Karpas-422 (cell line): ENCODE results near the gene SPDEF. TPM values are rescaled to one million over a fixed set of nuclear protein-coding genes. Genes with fewer than 3 reads are reported as not detected.

Experiments
- DNase-seq: peaks from one replicate; pipeline ENCODE4 v3.0.0-alpha.2; 2015
- H2AFZ ChIP-seq: fragments of 200-600 bp; sonication (generic); 2 replicates; pipeline ENCODE4 v1.6.1; 2014; ENCODE audit warnings: antibody characterized with exemption, low read length, mixed read lengths
- H3K27ac ChIP-seq: fragments of 200-600 bp; sonication (generic); 2 replicates; pipeline ENCODE4 v1.5.1; 2014; ENCODE audit warnings: mild to moderate bottlenecking, low read length, moderate library complexity
- H3K27me3 ChIP-seq: fragments of 200-600 bp; sonication (generic); 2 replicates; pipeline ENCODE4 v1.6.1; 2014; ENCODE audit warnings: low read length, mixed read lengths
- H3K36me3 ChIP-seq: fragments of 200-600 bp; sonication (generic); 2 replicates; pipeline ENCODE4 v1.6.1; 2014; ENCODE audit warnings: low read length, mixed read lengths; ENCODE audit not compliant: insufficient read depth
- H3K4me1 ChIP-seq: fragments of 200-600 bp; sonication (generic); 2 replicates; pipeline ENCODE4 v1.6.1; 2014; ENCODE audit warnings: mild to moderate bottlenecking, low read length, mixed read lengths
- H3K4me2 ChIP-seq: fragments of 200-600 bp; sonication (generic); 2 replicates; pipeline ENCODE4 v1.6.1; 2014; ENCODE audit warnings: low read length, low read depth, mild to moderate bottlenecking; ENCODE audit not compliant: poor library complexity, severe bottlenecking
- H3K4me3 ChIP-seq: fragments of 200-600 bp; sonication (generic); 2 replicates; pipeline ENCODE4 v1.5.1; 2014; ENCODE audit warnings: mild to moderate bottlenecking, antibody characterized with exemption, low read length, mixed read lengths
- H3K79me2 ChIP-seq: fragments of 200-600 bp; sonication (generic); 2 replicates; pipeline ENCODE4 v1.6.1; 2014; ENCODE audit warnings: mild to moderate bottlenecking, low read length, mixed read lengths
- H3K9ac ChIP-seq: fragments of 200-600 bp; sonication (generic); 2 replicates; pipeline ENCODE4 v1.6.0; 2014; ENCODE audit warnings: low read length
- H3K9me2 ChIP-seq: fragments of 200-600 bp; sonication (generic), shearing (Covaris generic); replicated peaks from 2 replicates; pipeline ENCODE4 v1.6.0; 2014; ENCODE audit warnings: mild to moderate bottlenecking, low read length, moderate library complexity; ENCODE audit not compliant: insufficient read depth
- H3K9me3 ChIP-seq: fragments of 300-700, 200-600 bp; sonication (generic); 2 replicates; pipeline ENCODE4 v1.6.1; 2014; ENCODE audit warnings: low read length, mixed read lengths
- H4K20me1 ChIP-seq: fragments of 200-600 bp; sonication (generic); 2 replicates; pipeline ENCODE4 v1.6.1; 2014; ENCODE audit warnings: mild to moderate bottlenecking, antibody characterized with exemption, low read length, low read depth; ENCODE audit not compliant: insufficient read depth
- total RNA-seq: library from RNA; depleted of rRNA; stranded (reverse); fragments of >200 nt; shearing (Covaris generic); gene quantifications from 2 replicates; pipeline ENCODE4 v1.2.3, GENCODE V29; 2014; ENCODE audit warnings: low replicate concordance

The SPDEF gene
- total RNA-seq, 1 experiment from 2014 or later, result not detected

- H3K4me1 ChIP-seq, result no peaks in the 10 kb centered on the region
- H3K27me3 ChIP-seq, result no peaks in the 10 kb centered on the region
- DNase-seq, result no peak
- H3K9me3 ChIP-seq, result no peaks in the 10 kb centered on the region
- H3K36me3 ChIP-seq, result no peaks in the 10 kb centered on the region
- H2AFZ ChIP-seq, result no peak overlapping the region
- H3K4me2 ChIP-seq, result no peak overlapping the region
- H3K27ac ChIP-seq, result no peak overlapping the region
- no peak overlapping the region for H3K9ac ChIP-seq
- no peak overlapping the region for H3K4me3 ChIP-seq
- no peaks in the 10 kb centered on the region for H3K9me2 ChIP-seq
- H4K20me1 ChIP-seq, result peaks cover 4% of the 10 kb centered on the region; the same call in 1 of the 2 replicates
- H3K79me2 ChIP-seq, result no peaks in the 10 kb centered on the region
Measured at GRCh38 chr6:34580707-34581560, 24.8 kb upstream of the SPDEF start.

- no peaks in the 10 kb centered on the region for H3K9me3 ChIP-seq
- H3K27ac ChIP-seq, result no peak overlapping the region
- H3K4me1 ChIP-seq, result no peaks in the 10 kb centered on the region
- no peak overlapping the region for H2AFZ ChIP-seq
- no peak overlapping the region for H3K9ac ChIP-seq
- peaks cover 4% of the 10 kb centered on the region; the same call in 1 of the 2 replicates for H4K20me1 ChIP-seq
- no peak for DNase-seq
- no peaks in the 10 kb centered on the region for H3K9me2 ChIP-seq
- H3K79me2 ChIP-seq, result no peaks in the 10 kb centered on the region
- no peak overlapping the region for H3K4me3 ChIP-seq
- H3K36me3 ChIP-seq, result no peaks in the 10 kb centered on the region
- H3K27me3 ChIP-seq, result no peaks in the 10 kb centered on the region
- no peak overlapping the region for H3K4me2 ChIP-seq
Measured at GRCh38 chr6:34578445-34579262, 22.5 kb upstream of the SPDEF start.

- Histone ChIP-seq H3K79me2 (no peaks in the 10 kb centered on the region), H3K9ac (no peak overlapping the region), H3K4me2 (no peak overlapping the region), H3K27ac (no peak overlapping the region), H3K36me3 (no peaks in the 10 kb centered on the region), H3K9me3 (no peaks in the 10 kb centered on the region), H3K9me2 (no peaks in the 10 kb centered on the region), H3K27me3 (no peaks in the 10 kb centered on the region), H3K4me3 (no peak overlapping the region), H2AFZ (no peak overlapping the region), H4K20me1 (peaks cover 4% of the 10 kb centered on the region; the same call in 1 of the 2 replicates), H3K4me1 (no peaks in the 10 kb centered on the region)
- no peak for DNase-seq
Measured at GRCh38 chr6:34576286-34576955, 20.3 kb upstream of the SPDEF start.

GRCh38 chr6:34575326-34575725 lies 19.2 kb upstream of the SPDEF start:
- H3K27me3 ChIP-seq, result no peaks in the 10 kb centered on the region
- no peak overlapping the region for H3K27ac ChIP-seq
- no peaks in the 10 kb centered on the region for H3K9me2 ChIP-seq
- no peak overlapping the region for H3K9ac ChIP-seq
- H3K36me3 ChIP-seq, result no peaks in the 10 kb centered on the region
- no peak overlapping the region for H3K4me2 ChIP-seq
- no peaks in the 10 kb centered on the region; the same call in 1 of the 2 replicates for H4K20me1 ChIP-seq
- DNase-seq, result peak; percentile 51
- H3K9me3 ChIP-seq, result no peaks in the 10 kb centered on the region
- no peak overlapping the region for H3K4me3 ChIP-seq
- H3K79me2 ChIP-seq, result no peaks in the 10 kb centered on the region
- no peak overlapping the region for H2AFZ ChIP-seq
- H3K4me1 ChIP-seq, result no peaks in the 10 kb centered on the region

GRCh38 chr6:34574647-34575293 lies 18.6 kb upstream of the SPDEF start:
- no peak overlapping the region for H2AFZ ChIP-seq
- H3K9ac ChIP-seq, result no peak overlapping the region
- no peaks in the 10 kb centered on the region; the same call in 1 of the 2 replicates for H4K20me1 ChIP-seq
- no peaks in the 10 kb centered on the region for H3K27me3 ChIP-seq
- no peaks in the 10 kb centered on the region for H3K9me3 ChIP-seq
- no peak overlapping the region for H3K4me3 ChIP-seq
- H3K27ac ChIP-seq, result no peak overlapping the region
- H3K9me2 ChIP-seq, result no peaks in the 10 kb centered on the region
- H3K4me2 ChIP-seq, result no peak overlapping the region
- no peak for DNase-seq
- H3K79me2 ChIP-seq, result no peaks in the 10 kb centered on the region
- no peaks in the 10 kb centered on the region for H3K36me3 ChIP-seq
- H3K4me1 ChIP-seq, result no peaks in the 10 kb centered on the region

GRCh38 chr6:34573567-34574183 lies 17.5 kb upstream of the SPDEF start:
- Histone ChIP-seq H4K20me1 (no peaks in the 10 kb centered on the region; the same call in 1 of the 2 replicates), H3K9ac (no peak overlapping the region), H3K27ac (no peak overlapping the region), H3K79me2 (no peaks in the 10 kb centered on the region), H3K4me1 (no peaks in the 10 kb centered on the region), H3K9me3 (no peaks in the 10 kb centered on the region), H3K36me3 (no peaks in the 10 kb centered on the region), H2AFZ (no peak overlapping the region), H3K9me2 (no peaks in the 10 kb centered on the region), H3K4me2 (no peak overlapping the region), H3K4me3 (no peak overlapping the region), H3K27me3 (no peaks in the 10 kb centered on the region)
- no peak for DNase-seq

- Histone ChIP-seq H4K20me1 (no peaks in the 10 kb centered on the region; the same call in 1 of the 2 replicates), H3K4me1 (no peaks in the 10 kb centered on the region), H3K4me3 (no peak overlapping the region), H3K27me3 (no peaks in the 10 kb centered on the region), H3K9me2 (no peaks in the 10 kb centered on the region), H3K79me2 (no peaks in the 10 kb centered on the region), H3K27ac (no peak overlapping the region), H3K9ac (no peak overlapping the region), H3K4me2 (no peak overlapping the region), H3K9me3 (no peaks in the 10 kb centered on the region), H3K36me3 (no peaks in the 10 kb centered on the region), H2AFZ (no peak overlapping the region)
- no peak for DNase-seq
Measured at GRCh38 chr6:34572585-34572984, 16.5 kb upstream of the SPDEF start.
